Ishikawa (cell line): ENCODE measurements around the gene E2F3.

ENCODE experiments used
- CEBPB ChIP-seq: IDR thresholded peaks from 2 replicates; pipeline ENCODE4 v1.6.1; 2012
- CREB1 ChIP-seq: IDR thresholded peaks from 2 replicates; pipeline ENCODE4 v1.6.1; 2012; ENCODE audit warnings: low read depth
- EGR1 ChIP-seq: IDR thresholded peaks from 2 replicates; pipeline ENCODE4 v1.6.1; 2012
- EP300 ChIP-seq: IDR thresholded peaks from 2 replicates; pipeline ENCODE4 v1.6.1; 2012; ENCODE audit warnings: borderline replicate concordance
- FOXM1 ChIP-seq: IDR thresholded peaks from 2 replicates; pipeline ENCODE4 v1.6.1; 2012; ENCODE audit warnings: low read depth, borderline replicate concordance
- NFIC ChIP-seq: IDR thresholded peaks from 2 replicates; pipeline ENCODE4 v1.6.1; 2012
- RAD21 ChIP-seq: IDR thresholded peaks from 2 replicates; pipeline ENCODE4 v1.6.1; 2012; ENCODE audit warnings: low read depth
- REST ChIP-seq: IDR thresholded peaks from 2 replicates; pipeline ENCODE4 v1.6.1; 2012; ENCODE audit warnings: low read depth, mild to moderate bottlenecking
- TAF1 ChIP-seq: IDR thresholded peaks from 2 replicates; pipeline ENCODE4 v1.6.1; 2012; ENCODE audit warnings: low read depth, mild to moderate bottlenecking
- TCF12 ChIP-seq: IDR thresholded peaks from 2 replicates; pipeline ENCODE4 v1.6.1; 2012; ENCODE audit warnings: low read depth
- TEAD4 ChIP-seq: IDR thresholded peaks from 2 replicates; pipeline ENCODE4 v1.6.1; 2012
- YY1 ChIP-seq: IDR thresholded peaks from 2 replicates; pipeline ENCODE4 v1.6.1; 2012; ENCODE audit warnings: low read depth
- ZBTB7A ChIP-seq: IDR thresholded peaks from 2 replicates; pipeline ENCODE4 v1.6.1; 2012; ENCODE audit warnings: low read depth
- TF ChIP-seq, protein P1 (sequence below): IDR thresholded peaks from 2 replicates; pipeline ENCODE4 v1.6.1; 2012
- TF ChIP-seq, protein P2 (sequence below): IDR thresholded peaks from 2 replicates; pipeline ENCODE4 v1.6.1; 2012

E2F3 gene

GRCh38 chr6:20416567-20417345 is 15.1 kb downstream of the E2F3 start:
- no peak for TF ChIP-seq CREB1
- no peak for TF ChIP-seq TCF12
- no peak for TF ChIP-seq TEAD4
- TF ChIP-seq NFIC: no peak
- TF ChIP-seq ZBTB7A: no peak
- no peak for TF ChIP-seq REST
- TF ChIP-seq CEBPB: no peak
- no peak for TF ChIP-seq YY1
- TF ChIP-seq EP300: no peak
- TF ChIP-seq EGR1: no peak
- no peak for TF ChIP-seq TAF1
- TF ChIP-seq, protein P1, sequence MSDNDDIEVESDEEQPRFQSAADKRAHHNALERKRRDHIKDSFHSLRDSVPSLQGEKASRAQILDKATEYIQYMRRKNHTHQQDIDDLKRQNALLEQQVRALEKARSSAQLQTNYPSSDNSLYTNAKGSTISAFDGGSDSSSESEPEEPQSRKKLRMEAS: no peak
- TF ChIP-seq FOXM1: no peak
- no peak for TF ChIP-seq RAD21

- TF ChIP-seq CEBPB (no peak), CREB1 (no peak), TAF1 (no peak), YY1 (no peak), EGR1 (no peak), TEAD4 (no peak), ZBTB7A (no peak), TCF12 (no peak), EP300 (no peak)
- TF ChIP-seq, protein P1: no peak
Measured at GRCh38 chr6:20417819-20418218, 16.1 kb downstream of the E2F3 start.

DNA sequence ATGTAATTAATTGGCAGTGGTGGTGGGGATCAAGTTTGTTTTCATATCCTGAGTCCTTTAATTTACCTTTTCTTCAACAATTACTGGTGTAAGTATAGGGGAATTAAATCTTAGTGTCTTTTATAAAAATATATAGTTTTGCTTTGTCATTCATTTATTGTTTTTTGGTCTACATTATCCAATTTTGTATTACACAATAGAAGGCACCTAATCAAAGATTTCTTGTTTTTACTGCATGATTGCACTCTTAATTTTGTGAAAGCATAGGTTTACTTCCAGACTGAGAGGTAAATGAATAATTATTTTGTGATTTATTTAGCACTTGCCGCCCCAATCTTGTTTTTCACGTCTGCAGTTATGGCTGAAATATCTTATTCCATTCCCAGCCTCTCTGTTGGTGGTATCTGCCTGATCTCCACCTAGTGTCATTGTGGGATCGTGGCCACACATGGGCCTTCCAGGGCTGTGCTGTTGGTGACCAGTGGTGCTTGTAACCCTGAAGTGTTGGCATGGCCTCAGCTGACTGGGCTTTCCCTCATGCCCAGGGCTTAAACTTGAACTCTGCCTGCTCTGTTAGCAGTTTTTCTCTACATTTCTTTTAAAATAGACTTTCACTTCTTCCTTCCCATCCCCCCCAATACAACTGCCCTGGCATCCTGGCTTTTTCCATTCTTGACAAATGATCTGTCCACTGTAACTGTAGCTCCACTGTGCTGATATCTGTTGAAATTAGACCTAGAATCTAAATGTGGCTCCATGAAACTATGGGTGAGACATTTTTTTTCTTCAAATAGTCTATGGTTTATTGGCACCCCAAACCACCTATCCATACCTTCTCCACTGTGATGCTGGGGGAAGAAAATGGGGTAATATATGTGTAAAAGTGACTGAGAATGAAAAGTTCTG is 24.8 kb downstream of the E2F3 start:
- TF ChIP-seq, protein P1: no peak
- TF ChIP-seq EGR1: no peak
- no peak for TF ChIP-seq CREB1
- TF ChIP-seq FOXM1: no peak
- no peak for TF ChIP-seq TAF1
- no peak for TF ChIP-seq TEAD4
- TF ChIP-seq, protein P2, sequence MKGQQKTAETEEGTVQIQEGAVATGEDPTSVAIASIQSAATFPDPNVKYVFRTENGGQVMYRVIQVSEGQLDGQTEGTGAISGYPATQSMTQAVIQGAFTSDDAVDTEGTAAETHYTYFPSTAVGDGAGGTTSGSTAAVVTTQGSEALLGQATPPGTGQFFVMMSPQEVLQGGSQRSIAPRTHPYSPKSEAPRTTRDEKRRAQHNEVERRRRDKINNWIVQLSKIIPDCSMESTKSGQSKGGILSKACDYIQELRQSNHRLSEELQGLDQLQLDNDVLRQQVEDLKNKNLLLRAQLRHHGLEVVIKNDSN: no peak
- TF ChIP-seq REST: no peak
- no peak for TF ChIP-seq EP300
- no peak for TF ChIP-seq RAD21
- no peak for TF ChIP-seq TCF12

GRCh38 chr6:20427856-20428255 is 26.2 kb downstream of the E2F3 start:
- TF ChIP-seq EGR1 (no peak), CEBPB (no peak), TAF1 (no peak), TCF12 (no peak), YY1 (no peak), TEAD4 (no peak), REST (no peak), ZBTB7A (no peak), RAD21 (no peak), FOXM1 (no peak), EP300 (no peak), NFIC (no peak), CREB1 (no peak)
- TF ChIP-seq, protein P2: no peak
- TF ChIP-seq, protein P1: no peak
